PFSK-1 (cell line): ENCODE data around the gene EMX1.

Experiments used
- FOXP2 ChIP-seq: optimal IDR thresholded peaks from 2 replicates; pipeline ENCODE3; 2011; ENCODE audit warnings: borderline replicate concordance, control low read depth, inconsistent platforms; ENCODE audit not compliant: insufficient read depth; ENCODE audit errors: extremely low read length, extremely low read depth
- POLR2AphosphoS5 ChIP-seq: IDR thresholded peaks from 2 replicates; pipeline ENCODE4 v1.6.1; 2012; ENCODE audit warnings: low read depth, mild to moderate bottlenecking, control low read depth, low read length, moderate library complexity
- REST ChIP-seq, 2 experiments: IDR thresholded peaks; 2 replicates each; pipeline versions ENCODE4 v1.6.1 to v1.8.0; 2011 to 2012; ENCODE audit warnings: low read depth in 2 of 2, low read length in 2 of 2, control low read depth in 1 of 2, inconsistent platforms in 1 of 2, mild to moderate bottlenecking in 1 of 2, moderate library complexity in 1 of 2; ENCODE audit not compliant: insufficient read depth in 1 of 2
- SIN3A ChIP-seq: IDR thresholded peaks from 2 replicates; pipeline ENCODE4 v1.6.1; 2012; ENCODE audit warnings: mild to moderate bottlenecking, low read length, moderate library complexity, borderline replicate concordance; ENCODE audit not compliant: insufficient read depth
- TAF1 ChIP-seq: IDR thresholded peaks from 2 replicates; pipeline ENCODE4 v1.6.1; 2012; ENCODE audit warnings: low read length, control low read depth, borderline replicate concordance; ENCODE audit not compliant: insufficient read depth

The EMX1 gene

GRCh38 chr2:72968286-72968685, 51.0 kb downstream of the EMX1 start:
- no peak for TF ChIP-seq TAF1
- no peak for TF ChIP-seq SIN3A
- no peak for TF ChIP-seq REST (IDR thresholded peaks at IDR 0.05; ENCODE audit: insufficient read depth in 1 of 2, low read depth in 2 of 2, low read length in 2 of 2)
- TF ChIP-seq POLR2AphosphoS5 = no peak
- TF ChIP-seq FOXP2 = no peak

GRCh38 chr2:72969706-72970105, 52.4 kb downstream of the EMX1 start:
- no peak for TF ChIP-seq FOXP2
- TF ChIP-seq REST (IDR thresholded peaks at IDR 0.05; ENCODE audit: insufficient read depth in 1 of 2, low read depth in 2 of 2, low read length in 2 of 2) = no peak
- no peak for TF ChIP-seq POLR2AphosphoS5
- TF ChIP-seq TAF1 = no peak
- no peak for TF ChIP-seq SIN3A

DNA sequence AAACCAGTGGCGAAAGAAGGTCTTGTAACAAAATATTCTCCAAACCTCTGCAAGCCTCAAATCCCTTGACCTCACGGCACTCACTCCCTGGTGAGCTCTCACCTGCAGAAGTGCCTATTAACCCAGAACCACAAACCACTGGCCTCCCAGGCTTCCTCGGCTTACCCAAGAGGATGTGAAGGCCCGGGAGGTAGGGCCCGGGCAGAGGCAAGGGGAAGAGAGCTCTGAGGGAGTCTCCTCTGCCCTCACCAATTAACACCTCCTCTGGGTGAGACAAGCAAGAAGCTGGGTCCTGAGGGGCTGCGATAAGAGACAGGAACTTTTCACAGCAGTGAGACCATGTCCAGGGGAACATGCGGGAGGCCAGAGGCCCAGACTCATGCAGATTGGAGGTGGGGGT, 53.7 kb downstream of the EMX1 start:
- TF ChIP-seq TAF1 (no peak), POLR2AphosphoS5 (no peak), FOXP2 (no peak), SIN3A (no peak), REST (IDR thresholded peaks at IDR 0.05; ENCODE audit: insufficient read depth in 1 of 2, low read depth in 2 of 2, low read length in 2 of 2) (no peak)

DNA sequence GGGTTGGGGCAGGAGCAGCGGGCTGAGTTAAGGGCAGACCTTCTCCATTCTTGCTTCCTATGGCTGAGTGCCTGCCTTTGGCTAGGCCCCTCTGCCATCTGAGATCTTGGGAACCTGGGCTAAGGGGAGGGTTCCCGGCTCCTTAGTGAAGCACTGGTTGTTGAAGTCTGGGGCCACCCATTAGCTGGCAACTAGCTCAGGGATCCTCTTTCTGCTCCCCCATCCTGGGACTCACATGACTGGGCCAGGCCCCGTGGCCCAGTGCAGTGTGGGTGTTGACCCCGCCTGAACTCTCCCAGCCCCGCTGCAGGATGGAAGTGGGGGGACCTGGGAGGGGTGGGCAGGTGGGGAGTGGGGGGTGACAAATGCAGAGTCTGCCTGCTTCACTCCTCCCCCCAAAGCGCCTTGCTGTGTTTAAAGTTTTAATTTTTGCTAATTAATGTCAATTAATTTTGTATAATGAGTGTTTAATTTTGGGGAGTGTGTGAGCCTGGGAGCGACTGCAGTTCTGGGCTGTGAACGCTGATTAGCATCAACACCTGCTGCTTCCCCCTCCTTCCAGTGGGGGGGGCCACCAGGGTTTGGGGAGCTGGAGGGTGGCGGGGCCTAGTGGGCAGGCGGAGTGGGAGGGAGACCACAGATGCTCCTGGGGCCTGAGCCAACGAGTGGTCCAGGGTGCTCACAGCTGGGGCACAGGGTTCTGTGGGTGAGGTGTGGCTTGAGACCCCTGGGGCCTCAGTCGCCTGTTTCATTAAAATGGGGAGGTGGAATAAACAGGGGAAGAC, 55.2 kb downstream of the EMX1 start:
- no peak for TF ChIP-seq REST (IDR thresholded peaks at IDR 0.05; ENCODE audit: insufficient read depth in 1 of 2, low read depth in 2 of 2, low read length in 2 of 2)
- no peak for TF ChIP-seq TAF1
- no peak for TF ChIP-seq POLR2AphosphoS5
- TF ChIP-seq SIN3A = no peak
- no peak for TF ChIP-seq FOXP2

GRCh38 chr2:72973137-72973535, 55.8 kb downstream of the EMX1 start:
- TF ChIP-seq SIN3A (no peak), TAF1 (no peak), FOXP2 (no peak), POLR2AphosphoS5 (no peak)
